RWPE2 (cell line): ENCODE results near the gene OR4D11.
"Not testable (repeated sequence)": the region's sequence is repeated elsewhere in the genome, so short reads cannot be mapped to it uniquely, and the experiment has no call there.

ENCODE experiments used
- ATAC-seq: fragments of 200-7000 bp; cut with Tn5 transposase; 3 replicates; pipeline ENCODE4 v1.9.1; 2021; ENCODE audit warnings: low read depth
- DNase-seq: peaks from one replicate; pipeline ENCODE4 v3.0.0-alpha.2; 2020; ENCODE audit warnings: low spot score
- H3K27ac ChIP-seq: fragments of 450-650 bp; 2 replicates; pipeline ENCODE4 v1.5.1; 2017; ENCODE audit warnings: mild to moderate bottlenecking; ENCODE audit not compliant: poor library complexity, severe bottlenecking
- H3K27me3 ChIP-seq: fragments of 250-450 bp; sonication (Bioruptor Pico); 2 replicates; pipeline ENCODE4 v1.5.1; 2021; ENCODE audit warnings: mild to moderate bottlenecking, moderate library complexity; ENCODE audit not compliant: insufficient read depth, poor library complexity, severe bottlenecking
- H3K36me3 ChIP-seq: fragments of 250-450 bp; sonication (Bioruptor Pico); 2 replicates; pipeline ENCODE4 v1.5.1; 2020; ENCODE audit warnings: low read depth, mild to moderate bottlenecking, moderate library complexity
- H3K4me1 ChIP-seq: fragments of 250-450 bp; sonication (Bioruptor Pico); 2 replicates; pipeline ENCODE4 v1.5.1; 2021; ENCODE audit warnings: mild to moderate bottlenecking, moderate library complexity; ENCODE audit not compliant: insufficient read depth, poor library complexity, severe bottlenecking
- H3K4me3 ChIP-seq: fragments of 250-450 bp; sonication (Bioruptor Pico); 2 replicates; pipeline ENCODE4 v1.5.1; 2021; ENCODE audit warnings: mild to moderate bottlenecking, moderate library complexity; ENCODE audit not compliant: severe bottlenecking
- H3K9me3 ChIP-seq: fragments of 250-450 bp; sonication (Bioruptor Pico); 2 replicates; pipeline ENCODE4 v1.5.1; 2021; ENCODE audit warnings: mild to moderate bottlenecking, moderate library complexity; ENCODE audit not compliant: severe bottlenecking
- CTCF ChIP-seq: fragments of 450-650 bp; IDR thresholded peaks from one replicate; pipeline ENCODE4 v1.5.1; 2017; ENCODE audit warnings: mild to moderate bottlenecking, moderate library complexity; ENCODE audit not compliant: poor library complexity, severe bottlenecking

OR4D11 gene

GRCh38 chr11:59511675-59512074 is 8.3 kb downstream of the OR4D11 start:
- ATAC-seq, result no peak
- no peak overlapping the region for H3K27ac ChIP-seq
- H3K27me3 ChIP-seq, result no peaks in the 10 kb centered on the region
- H3K36me3 ChIP-seq, result no peaks in the 10 kb centered on the region
- H3K9me3 ChIP-seq, result no peaks in the 10 kb centered on the region
- DNase-seq, result no peak
- no peak overlapping the region for H3K4me3 ChIP-seq
- no peak for TF ChIP-seq CTCF
- no peaks in the 10 kb centered on the region for H3K4me1 ChIP-seq

GRCh38 chr11:59520139-59520538 is 16.8 kb downstream of the OR4D11 start:
- not testable (repeated sequence) for H3K27ac ChIP-seq, H3K27me3 ChIP-seq, H3K4me3 ChIP-seq, H3K36me3 ChIP-seq, H3K4me1 ChIP-seq, DNase-seq, ATAC-seq, H3K9me3 ChIP-seq

GRCh38 chr11:59520741-59521140 is 17.4 kb downstream of the OR4D11 start:
- Histone ChIP-seq H3K27me3 (no peaks in the 10 kb centered on the region), H3K4me1 (no peaks in the 10 kb centered on the region), H3K27ac (no peak overlapping the region), H3K9me3 (no peaks in the 10 kb centered on the region), H3K36me3 (no peaks in the 10 kb centered on the region), H3K4me3 (no peak overlapping the region)
- TF ChIP-seq CTCF, result no peak
- DNase-seq (no peak), ATAC-seq (no peak)

GRCh38 chr11:59523541-59523940 is 20.2 kb downstream of the OR4D11 start:
- no peak for TF ChIP-seq CTCF
- no peaks in the 10 kb centered on the region for H3K27me3 ChIP-seq
- H3K4me3 ChIP-seq, result no peak overlapping the region
- H3K4me1 ChIP-seq, result no peaks in the 10 kb centered on the region
- H3K9me3 ChIP-seq, result no peaks in the 10 kb centered on the region
- ATAC-seq (peak; percentile 44; the same call in 2 of the 3 replicates), DNase-seq (no peak)
- no peaks in the 10 kb centered on the region for H3K36me3 ChIP-seq
- no peak overlapping the region for H3K27ac ChIP-seq

- Histone ChIP-seq H3K27me3 (no peaks in the 10 kb centered on the region), H3K27ac (no peak overlapping the region), H3K9me3 (no peaks in the 10 kb centered on the region), H3K36me3 (no peaks in the 10 kb centered on the region), H3K4me3 (no peak overlapping the region), H3K4me1 (no peaks in the 10 kb centered on the region)
- no peak for ATAC-seq
- TF ChIP-seq CTCF, result no peak
- no peak for DNase-seq
These were observed 25.3 kb downstream of the OR4D11 start for GRCh38 chr11:59528711-59529110.
